GM10266 (cell line): Measurements from ENCODE around the gene RGL2.
"Not testable (repeated sequence)": the region's sequence is repeated elsewhere in the genome, so short reads cannot be mapped to it uniquely, and the experiment has no call there.

Source experiments
- DNase-seq: peaks from one replicate; pipeline ENCODE4 v3.0.0; 2012; ENCODE audit errors: extremely low spot score
- CTCF ChIP-seq: IDR thresholded peaks from 2 replicates; pipeline ENCODE4 v1.5.1; 2012; ENCODE audit warnings: mild to moderate bottlenecking, low read depth; ENCODE audit not compliant: control insufficient read depth, insufficient read depth; ENCODE audit errors: missing control alignments

RGL2 gene

GRCh38 chr6:33273924-33274902 is 24.5 kb downstream of the RGL2 start:
- DNase-seq, result no peak
- no peak for TF ChIP-seq CTCF

GRCh38 chr6:33273129-33273923 is 25.4 kb downstream of the RGL2 start:
- no peak for TF ChIP-seq CTCF
- DNase-seq, result no peak

- DNase-seq, result no peak
- no peak for TF ChIP-seq CTCF
These were observed 26.2 kb downstream of the RGL2 start for GRCh38 chr6:33272275-33273128.

GRCh38 chr6:33271468-33272274 is 27.1 kb downstream of the RGL2 start, which contains the start of the genes RPS18 and VPS52:
TSS of gene RPS18 (plus strand) at chr6:33272075. CDS start at chr6:33272120, 45 bp downstream.
TSS of gene VPS52 (minus strand) at chr6:33271876. CDS start at chr6:33271675, 201 bp downstream.
- no peak for TF ChIP-seq CTCF
- peak; percentile 93 for DNase-seq

DNA sequence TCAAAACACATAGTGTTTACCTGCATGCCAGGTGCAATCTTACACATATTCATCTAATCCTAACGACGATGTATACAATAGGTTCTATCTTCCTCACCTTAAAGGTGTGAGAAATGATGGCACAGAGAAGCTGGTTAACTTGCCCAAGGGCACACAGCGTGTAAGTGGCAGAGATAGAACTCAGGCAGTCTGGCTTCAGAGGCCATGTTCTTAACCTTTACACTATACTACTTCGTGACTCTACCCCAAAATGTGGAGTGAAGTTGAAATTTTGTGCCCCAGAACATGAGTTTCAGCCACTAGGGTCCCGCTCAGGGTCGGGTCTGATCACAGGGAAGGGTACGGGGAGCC is 27.6 kb downstream of the RGL2 start:
- no peak for TF ChIP-seq CTCF
- no peak for DNase-seq

- TF ChIP-seq CTCF, result no peak
- DNase-seq, result no peak
These were observed 34.7 kb downstream of the RGL2 start for GRCh38 chr6:33264015-33264414.

- DNase-seq, result not testable (repeated sequence)
These were observed 36.3 kb downstream of the RGL2 start for GRCh38 chr6:33262490-33262889.
